ENCODE results near the gene ZNF507. TPM values are rescaled to one million over a fixed set of nuclear protein-coding genes. Genes with fewer than 3 reads are reported as not detected.

ZNF507 gene
- total RNA-seq, 6 experiments from 2014 or later = 7.1 to 10.9 (median 9.1) TPM

DNA sequence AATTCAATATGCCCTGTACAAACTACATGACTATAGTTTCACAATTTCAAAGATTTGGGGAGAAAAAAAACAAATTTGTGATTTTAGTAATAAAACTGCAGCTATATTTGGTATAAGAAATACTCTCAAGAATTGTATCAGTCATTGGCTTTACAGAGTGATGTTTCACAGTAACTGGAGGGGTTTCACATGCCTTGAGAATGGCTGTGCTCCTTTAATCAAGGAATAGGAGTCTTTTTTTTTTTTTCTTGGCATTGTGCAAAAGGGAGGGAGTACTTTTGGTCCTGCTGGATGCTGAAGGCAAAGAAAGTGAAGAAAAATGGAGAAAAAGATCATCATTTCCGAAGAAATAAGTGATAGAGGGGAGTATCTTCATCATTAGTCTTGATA is 6.8 kb downstream of the ZNF507 start:
- H3K27me3 ChIP-seq = no peaks in the 10 kb centered on the region
- peaks cover 0 to 32% (median 14%) of the 10 kb centered on the region in 4 donors for H3K36me3 ChIP-seq
- DNase-seq (no peak), ATAC-seq (no peak)
- TF ChIP-seq POLR2A (IDR thresholded peaks at IDR 0.05) (no peak), CTCF (IDR thresholded peaks at IDR 0.05) (no peak)
- no peak overlapping the region for H3K4me3 ChIP-seq
- peaks cover 0 to 36% (median 10%) of the 10 kb centered on the region in 4 donors for H3K4me1 ChIP-seq
- no peaks in the 10 kb centered on the region for H3K9me3 ChIP-seq
- H3K27ac ChIP-seq = no peak overlapping the region
- 86% methylated on average over 1 of the region's 1 CpG for WGBS (ENCODE audit: insufficient coverage, low coverage, low lambda C conversion rate, missing lambda C conversion rate)
- intact Hi-C loops (cut with DNase I) = no loop called here

- peaks cover 0 to 52% (median 26%) of the 10 kb centered on the region in 4 donors for H3K36me3 ChIP-seq
- no peak overlapping the region for H3K27ac ChIP-seq
- 100% methylated on average over 4 of the region's 9 CpGs for WGBS (ENCODE audit: insufficient coverage, low coverage, low lambda C conversion rate, missing lambda C conversion rate)
- ATAC-seq (no peak), DNase-seq (no peak)
- intact Hi-C loops (cut with DNase I) = no loop called here
- TF ChIP-seq CTCF (IDR thresholded peaks at IDR 0.05) (no peak), POLR2A (IDR thresholded peaks at IDR 0.05) (no peak)
- H3K9me3 ChIP-seq = no peaks in the 10 kb centered on the region
- no peaks in the 10 kb centered on the region for H3K27me3 ChIP-seq
- peaks cover 0 to 17% (median 6%) of the 10 kb centered on the region in 4 donors for H3K4me1 ChIP-seq
- H3K4me3 ChIP-seq = no peak overlapping the region
Observed at GRCh38 chr19:32354345-32354744, 8.9 kb downstream of the ZNF507 start.

DNA sequence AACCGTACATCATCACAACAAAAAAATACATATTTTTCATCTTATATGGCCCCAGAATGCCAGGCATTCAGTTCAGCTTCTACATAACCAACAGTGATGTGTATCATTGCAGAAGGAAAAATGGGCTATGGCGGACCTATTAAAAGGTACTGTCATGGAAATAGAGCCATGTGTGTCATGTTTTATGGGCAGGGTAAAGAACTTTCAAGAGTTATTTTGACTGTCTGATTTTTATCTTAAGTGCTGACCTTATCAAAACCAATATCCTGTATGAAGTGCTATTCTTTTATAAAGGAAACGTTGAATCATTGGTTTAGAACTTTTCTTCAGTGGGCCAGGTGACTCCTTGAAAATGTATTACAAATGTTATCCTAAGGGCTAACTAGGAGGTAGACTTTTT is 9.9 kb downstream of the ZNF507 start:
- 92% methylated on average over 3 of the region's 3 CpGs for WGBS (ENCODE audit: insufficient coverage, low coverage, low lambda C conversion rate, missing lambda C conversion rate)
- H3K36me3 ChIP-seq = peaks cover 0 to 57% (median 29%) of the 10 kb centered on the region in 4 donors
- intact Hi-C loops (cut with DNase I) = no loop called here

GRCh38 chr19:32357720-32358119 is 12.3 kb downstream of the ZNF507 start:
- ATAC-seq (peak in 2 of 4 donors; percentile 43 to 44), DNase-seq (no peak)
- no peak overlapping the region for H3K4me3 ChIP-seq
- H3K4me1 ChIP-seq = peaks cover 0 to 9% (median 4%) of the 10 kb centered on the region in 4 donors
- H3K9me3 ChIP-seq = no peaks in the 10 kb centered on the region
- WGBS (ENCODE audit: insufficient coverage, low coverage, low lambda C conversion rate, missing lambda C conversion rate) = 21% methylated on average over 2 of the region's 2 CpGs
- peaks cover 0 to 61% (median 31%) of the 10 kb centered on the region in 4 donors for H3K36me3 ChIP-seq
- H3K27ac ChIP-seq = no peak overlapping the region
- intact Hi-C loops (cut with DNase I) = no loop called here
- no peak for TF ChIP-seq POLR2A (IDR thresholded peaks at IDR 0.05)
- peak in 3 of 4 donors; percentile 9 to 41 (median 33) for TF ChIP-seq CTCF (IDR thresholded peaks at IDR 0.05)
- no peaks in the 10 kb centered on the region for H3K27me3 ChIP-seq

More for the DNA sequence above, 9.9 kb downstream of the ZNF507 start:
- H3K27me3 ChIP-seq = no peaks in the 10 kb centered on the region
- TF ChIP-seq POLR2A (IDR thresholded peaks at IDR 0.05) (no peak), CTCF (IDR thresholded peaks at IDR 0.05) (no peak)
- ATAC-seq = no peak
- no peak overlapping the region for H3K27ac ChIP-seq
- no peaks in the 10 kb centered on the region for H3K9me3 ChIP-seq
- peaks cover 0 to 8% (median 4%) of the 10 kb centered on the region in 4 donors for H3K4me1 ChIP-seq
- H3K4me3 ChIP-seq = no peak overlapping the region
- no peak for DNase-seq

DNA sequence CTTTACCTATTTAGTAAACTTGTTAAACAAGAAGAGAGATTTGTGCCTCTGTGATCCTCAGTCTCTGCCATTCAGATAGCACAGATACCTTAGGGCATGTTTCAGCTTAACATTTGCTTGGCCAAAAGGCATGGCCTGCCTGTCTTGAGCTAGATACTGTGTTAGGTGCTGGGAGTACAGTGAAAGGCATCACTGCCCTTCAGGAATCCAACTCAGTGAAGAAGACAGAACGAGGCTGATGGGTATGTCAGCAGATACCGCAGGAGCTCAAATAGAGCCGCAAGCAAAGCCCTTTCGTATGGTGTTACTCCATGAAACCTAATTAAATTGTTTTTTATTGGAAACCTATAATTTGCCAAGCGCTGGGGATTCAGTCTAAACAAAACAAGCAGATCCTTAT is 12.9 kb downstream of the ZNF507 start:
- H3K4me3 ChIP-seq = no peak overlapping the region
- H3K4me1 ChIP-seq = peaks cover 0 to 15% (median 6%) of the 10 kb centered on the region in 4 donors
- DNase-seq (no peak), ATAC-seq (no peak)
- 93% methylated on average over 5 of the region's 5 CpGs for WGBS (ENCODE audit: insufficient coverage, low coverage, low lambda C conversion rate, missing lambda C conversion rate)
- H3K27ac ChIP-seq = no peak overlapping the region
- H3K9me3 ChIP-seq = no peaks in the 10 kb centered on the region
- TF ChIP-seq CTCF (IDR thresholded peaks at IDR 0.05) (no peak), POLR2A (IDR thresholded peaks at IDR 0.05) (no peak)
- no peaks in the 10 kb centered on the region for H3K27me3 ChIP-seq
- H3K36me3 ChIP-seq = peaks cover 0 to 59% (median 29%) of the 10 kb centered on the region in 4 donors
- intact Hi-C loops (cut with DNase I) = no loop called here

Measured in right lobe of liver (tissue), 6 donors.